SIG-M5 treated with dmso at 0.1 percent for 504 hours (cell line): ENCODE measurements around the gene QSOX1.

Source experiments
- DNase-seq: peaks from one replicate; lab custom pipeline; 2025; ENCODE audit not compliant: unreplicated experiment; lab: John Stamatoyannopoulos, UW

QSOX1 gene

DNA sequence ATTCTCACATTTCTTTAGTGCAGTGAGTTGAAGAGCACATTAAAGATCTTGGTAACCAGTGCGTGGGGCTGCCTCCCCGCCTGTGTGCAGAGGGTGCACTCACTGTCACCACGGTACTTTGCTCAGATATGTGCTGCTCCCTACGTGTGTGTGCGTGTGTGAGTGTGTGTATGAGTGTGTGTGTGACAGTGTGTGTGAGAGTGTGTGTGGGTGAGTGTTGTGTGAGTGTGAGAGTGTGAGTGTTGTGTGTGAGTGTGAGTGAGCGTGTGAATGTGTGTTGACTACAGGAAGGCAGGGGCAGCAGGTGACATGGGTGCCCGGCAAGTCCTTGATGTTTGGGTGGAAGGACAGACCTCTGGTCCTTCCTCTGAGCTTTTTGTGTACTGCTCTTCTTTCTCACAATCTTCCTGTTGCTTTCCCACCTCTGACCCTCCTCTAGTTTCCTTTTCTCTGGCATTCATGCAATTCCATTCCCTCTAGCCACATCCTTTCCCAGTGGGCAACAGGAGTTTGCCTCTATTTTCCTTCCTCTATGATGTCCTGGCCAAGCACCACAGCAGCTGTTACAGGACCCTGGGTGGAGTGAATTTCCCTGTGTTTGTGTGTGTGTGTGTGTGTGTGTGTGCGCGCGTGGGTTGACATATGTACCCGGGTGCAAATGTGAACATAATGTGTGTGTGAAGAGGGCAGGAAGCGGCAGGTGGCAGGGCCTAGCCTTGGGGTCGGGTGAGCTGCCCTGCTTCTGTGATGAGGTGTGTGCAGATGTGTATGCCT lies 95.2 kb downstream of the QSOX1 start:
- no peak for DNase-seq

DNA sequence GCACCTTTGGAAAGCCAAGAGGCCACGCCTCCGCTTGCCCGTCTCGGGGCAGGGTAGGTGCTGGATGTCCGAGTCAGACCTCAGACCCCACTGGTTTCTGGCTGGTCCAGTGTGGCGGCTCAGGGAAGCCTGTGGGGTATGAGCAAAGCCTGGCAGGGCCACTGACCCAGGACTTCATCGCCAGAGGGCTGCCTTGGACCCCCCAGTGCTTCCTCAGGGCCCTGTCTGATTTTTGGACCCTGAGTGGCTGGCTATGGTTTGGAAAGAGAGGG lies 95.8 kb downstream of the QSOX1 start:
- DNase-seq: no peak

DNA sequence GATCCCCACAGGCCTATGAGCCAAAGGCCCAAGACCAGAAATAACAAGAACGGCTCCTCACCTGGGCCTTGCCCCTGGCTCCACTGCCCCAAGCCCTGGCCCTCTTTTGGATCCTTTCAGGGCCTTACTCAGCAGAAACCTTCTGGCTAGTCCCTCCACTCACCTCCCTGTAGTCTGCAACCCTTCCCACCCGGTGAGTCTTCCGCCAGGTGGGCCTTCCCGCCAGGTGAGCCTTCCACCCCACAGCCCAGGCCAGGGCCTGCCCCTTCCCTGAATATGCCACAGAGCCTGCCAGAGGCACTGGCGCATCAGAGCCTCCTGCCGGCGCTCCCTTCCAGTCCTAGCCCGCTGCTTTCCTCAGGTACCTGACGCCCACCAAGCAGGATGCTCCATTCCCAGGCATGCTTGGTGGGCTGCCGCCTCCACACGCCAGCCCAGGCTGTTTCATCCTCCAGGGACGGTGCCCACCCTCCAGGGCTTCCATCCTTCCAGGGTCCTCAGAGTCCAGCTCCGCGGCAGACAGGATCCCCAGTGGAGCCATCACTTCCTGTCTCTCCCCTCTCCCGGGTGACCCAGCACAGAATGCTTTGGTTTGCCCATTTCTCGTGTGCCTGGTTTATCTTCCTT lies 96.3 kb downstream of the QSOX1 start:
- no peak for DNase-seq

DNA sequence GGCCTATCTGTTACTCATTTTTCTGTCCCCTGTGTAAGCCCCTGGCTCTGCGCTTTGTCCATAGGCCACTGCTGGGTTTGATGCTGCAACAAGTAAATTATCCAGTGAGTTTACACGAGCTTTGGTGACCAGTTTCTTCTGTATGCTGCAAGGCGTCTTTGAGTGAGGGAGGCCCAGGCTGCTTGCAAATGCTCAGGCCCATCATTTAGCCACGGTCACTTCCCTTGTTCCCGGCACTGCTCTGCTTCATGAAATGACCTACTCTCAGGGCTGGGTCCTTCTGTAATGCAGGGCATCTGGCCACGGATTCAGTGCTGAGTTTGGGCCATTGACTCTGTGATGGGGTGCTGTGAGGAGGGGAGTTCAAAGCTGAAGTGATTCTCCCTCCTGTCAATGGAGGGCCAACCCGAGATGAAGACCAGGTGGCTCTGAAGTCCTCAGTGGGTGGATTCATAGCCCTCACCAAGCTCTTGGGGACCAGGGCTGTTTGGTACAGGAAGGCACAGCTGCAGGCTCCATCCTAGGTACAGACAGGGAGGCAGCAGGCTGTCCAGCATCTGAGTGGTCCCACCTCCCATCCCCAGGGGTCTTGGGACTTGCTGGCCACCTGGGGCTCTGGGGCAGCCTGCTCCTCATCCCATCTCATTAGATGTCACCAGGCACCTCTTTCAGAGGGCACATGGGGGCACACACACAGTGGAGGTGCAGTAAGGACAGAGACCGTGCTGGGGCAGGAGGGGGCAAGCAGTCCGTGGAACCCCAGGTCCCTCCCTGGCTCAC lies 97.0 kb downstream of the QSOX1 start:
- DNase-seq: no peak

DNA sequence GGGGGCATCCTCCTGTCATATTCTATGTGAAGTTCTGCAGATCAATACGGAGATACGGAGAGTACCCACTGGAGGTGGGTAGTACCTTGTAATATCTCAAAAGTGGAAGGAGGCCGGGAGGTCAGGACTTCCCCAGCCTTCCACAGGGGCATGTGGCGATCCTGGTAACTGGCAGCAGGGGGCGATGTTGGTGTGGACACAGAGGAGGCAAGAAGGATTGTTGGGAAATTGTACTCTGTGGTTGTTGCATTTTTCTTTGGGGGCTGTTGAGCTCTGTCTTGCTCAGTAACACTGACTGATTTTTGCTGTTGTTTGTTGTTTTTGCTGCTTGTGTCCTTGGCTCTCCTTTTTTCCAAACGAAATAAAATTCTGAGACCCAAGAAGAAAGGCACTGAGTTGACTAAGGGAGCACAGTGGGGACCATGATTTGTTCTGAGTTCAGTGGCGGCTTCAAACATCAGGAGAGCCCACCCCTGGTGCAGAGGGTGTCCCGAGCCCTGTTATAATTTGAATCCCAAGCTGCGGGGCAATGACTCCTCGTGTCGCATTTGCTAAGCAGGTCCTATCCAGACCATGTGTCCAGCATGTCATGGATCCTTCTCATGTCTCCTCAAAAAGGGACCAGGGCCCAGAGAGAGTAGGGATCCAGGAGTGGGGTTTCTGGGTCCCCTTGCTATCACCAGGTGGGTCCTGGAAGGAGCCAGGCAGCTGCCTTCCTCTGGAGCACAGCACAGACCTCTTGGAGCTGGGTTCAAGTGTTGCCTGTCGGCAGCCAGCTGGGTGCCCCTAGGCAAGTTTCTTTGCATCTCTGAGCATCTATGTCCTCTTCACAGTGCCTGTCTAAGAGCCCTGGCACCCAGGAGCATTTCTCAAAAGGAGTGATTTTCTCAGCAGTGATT lies 98.2 kb downstream of the QSOX1 start:
- DNase-seq: peak; percentile 86
